ENCODE data around the gene MRPL47.

Gene MRPL47

GRCh38 chr3:179590669-179591068 is 13.8 kb downstream of the MRPL47 start:
- no peak for DNase-seq

GRCh38 chr3:179589143-179589542 is 15.3 kb downstream of the MRPL47 start:
- no peak for DNase-seq

DNA sequence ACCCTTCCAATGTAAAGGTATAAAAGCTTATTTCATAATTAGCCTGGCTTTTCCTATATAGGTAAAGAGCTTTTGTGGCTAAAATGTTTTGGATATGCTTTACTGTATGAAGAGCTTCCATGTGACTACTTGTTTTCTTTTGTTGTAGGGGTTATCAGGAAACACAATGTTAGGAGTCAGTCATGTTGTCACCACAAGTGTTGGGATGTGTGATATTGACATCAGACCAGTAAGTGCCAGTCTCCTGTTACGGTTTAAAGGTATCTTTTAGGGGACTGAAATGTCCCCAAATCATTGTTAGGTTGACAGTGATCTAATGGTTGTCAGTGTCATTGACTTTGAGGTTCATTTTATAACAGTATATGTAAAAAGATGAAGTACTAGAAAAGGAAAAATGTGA is 23.4 kb downstream of the MRPL47 start:
- DNase-seq, result no peak

DNA sequence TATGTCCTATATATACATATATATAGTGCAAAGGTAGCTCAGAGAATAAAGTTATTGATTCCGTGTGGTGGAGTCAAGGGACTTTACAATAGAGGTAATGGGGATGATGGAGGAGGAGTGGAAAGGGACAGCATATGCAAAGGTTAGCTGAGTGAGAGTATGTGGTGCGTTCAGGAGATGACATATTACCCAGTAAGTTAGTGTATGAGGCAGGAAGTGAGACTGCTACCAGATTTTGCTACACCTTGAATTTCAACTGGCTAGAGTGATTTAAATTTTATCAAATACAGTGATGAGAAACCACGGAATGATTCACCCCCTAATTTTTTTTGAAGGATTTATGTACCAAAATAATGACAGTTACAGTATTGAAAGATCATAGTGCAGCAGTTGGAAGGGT is 38.9 kb downstream of the MRPL47 start:
- no peak for DNase-seq

GRCh38 chr3:179563271-179563783 is 41.1 kb downstream of the MRPL47 start:
- DNase-seq, result peak; percentile 62

DNA sequence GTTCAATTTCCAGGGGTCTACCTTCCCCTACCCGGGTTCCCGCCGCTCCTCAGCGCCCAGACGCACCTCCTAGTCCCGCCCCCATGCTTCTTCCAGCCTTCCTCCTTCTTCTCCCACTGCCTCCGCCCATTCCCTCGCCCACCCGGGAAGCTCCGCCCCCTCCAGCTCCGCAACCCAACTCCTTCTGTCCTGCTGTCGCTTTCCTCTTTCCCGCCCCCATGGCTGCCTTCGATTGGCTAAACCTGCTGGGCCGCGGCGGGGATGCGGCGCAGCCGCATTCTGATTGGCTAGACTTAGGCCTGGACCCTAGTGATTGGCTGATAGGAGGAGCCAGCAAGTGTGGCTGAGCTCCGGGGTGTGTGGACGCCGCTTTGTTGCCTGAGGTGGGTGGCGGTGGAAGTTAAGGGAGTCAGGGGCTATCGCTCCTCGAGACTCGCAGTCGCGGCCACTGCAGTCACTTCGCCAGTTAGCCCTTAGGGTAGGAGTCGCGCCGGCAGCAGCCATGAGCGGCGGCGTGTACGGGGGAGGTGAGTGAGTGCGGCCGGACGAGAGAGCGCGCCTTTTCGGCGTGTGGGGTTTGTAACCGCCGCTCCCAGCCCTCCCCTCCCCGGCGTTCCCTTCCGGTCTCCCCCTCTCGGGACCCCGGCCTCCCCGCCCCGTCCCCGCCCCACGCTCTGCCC is 41.7 kb downstream of the MRPL47 start, which contains the start of gene ACTL6A:
Gene ACTL6A, plus strand, starts transcription at position 336 of the 680 bp plus-strand sequence. Its CDS starts 167 bp downstream, at position 503.
- peak; percentile 99 for DNase-seq

DNA sequence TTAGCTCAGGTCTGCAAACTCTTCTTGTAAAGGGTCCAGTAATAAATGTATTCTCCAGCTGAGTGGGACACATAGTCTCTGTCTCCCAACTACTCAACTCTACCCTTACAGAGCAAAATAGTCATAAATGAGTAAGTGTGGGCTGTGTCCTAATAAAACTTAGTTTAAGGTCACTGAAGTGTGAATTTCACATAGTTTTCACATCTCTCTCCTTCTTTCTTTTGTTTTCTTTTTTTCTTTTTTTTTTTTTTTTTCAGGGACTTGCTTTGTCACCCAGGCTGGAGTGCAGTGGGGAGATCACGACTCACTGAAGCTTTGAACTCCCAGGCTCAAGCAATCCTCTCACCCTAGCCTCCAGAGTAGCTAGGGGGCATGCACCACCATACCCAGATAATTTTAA is 43.6 kb downstream of the MRPL47 start:
- DNase-seq, result no peak

DNA sequence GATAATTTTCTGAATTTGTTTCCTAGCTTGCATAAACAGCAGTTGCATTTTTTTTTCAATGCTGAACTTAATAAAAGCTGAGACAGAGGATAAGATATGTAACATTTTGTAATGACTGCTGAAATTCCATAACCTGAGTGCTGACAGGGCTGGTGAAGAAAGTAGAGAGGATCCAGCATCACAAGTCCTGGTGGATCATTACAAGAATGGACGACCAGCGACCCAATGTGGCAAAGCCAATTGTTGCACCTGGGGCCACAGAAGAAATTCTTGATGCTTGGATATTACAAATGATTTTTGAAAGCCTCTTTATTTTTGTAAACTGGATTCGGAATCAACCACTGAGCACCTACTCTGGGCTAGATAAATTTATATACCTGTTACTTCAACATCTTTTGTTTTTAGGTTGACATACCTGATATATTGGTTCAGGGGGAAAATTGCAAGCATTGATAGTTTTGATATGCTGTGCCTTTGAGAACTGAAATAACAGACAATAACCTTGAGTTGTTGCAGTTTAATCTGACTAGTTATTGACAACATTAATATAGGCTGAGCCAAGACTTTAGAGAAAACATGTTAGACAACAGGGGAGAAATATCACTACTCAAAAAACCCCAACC is 45.6 kb downstream of the MRPL47 start:
- peak; percentile 42 to 52 for DNase-seq

GRCh38 chr3:179551349-179552105 is 52.9 kb downstream of the MRPL47 start:
- DNase-seq, result no peak

DNA sequence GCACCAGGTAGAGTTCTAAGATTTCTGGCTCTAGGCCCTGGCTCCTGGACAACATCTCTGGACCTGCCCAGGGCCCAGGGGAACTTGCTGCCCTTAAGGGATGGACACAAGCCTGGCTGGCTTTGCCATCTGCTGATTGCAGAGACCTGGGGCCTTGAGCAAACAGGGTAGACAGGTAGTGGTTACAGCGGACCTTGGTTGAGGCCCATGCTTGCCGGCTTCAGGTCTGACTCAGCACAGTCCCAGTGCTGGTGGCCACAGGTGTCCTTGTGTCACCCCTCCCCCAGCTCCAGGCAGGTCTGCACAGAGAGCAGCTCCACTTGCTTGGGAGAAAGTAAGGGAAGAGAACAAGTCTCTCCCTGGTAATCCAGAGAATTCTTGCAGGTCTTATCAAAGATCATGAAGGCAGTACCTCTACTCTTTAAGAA is 57.6 kb downstream of the MRPL47 start:
- DNase-seq, result no peak

DNA sequence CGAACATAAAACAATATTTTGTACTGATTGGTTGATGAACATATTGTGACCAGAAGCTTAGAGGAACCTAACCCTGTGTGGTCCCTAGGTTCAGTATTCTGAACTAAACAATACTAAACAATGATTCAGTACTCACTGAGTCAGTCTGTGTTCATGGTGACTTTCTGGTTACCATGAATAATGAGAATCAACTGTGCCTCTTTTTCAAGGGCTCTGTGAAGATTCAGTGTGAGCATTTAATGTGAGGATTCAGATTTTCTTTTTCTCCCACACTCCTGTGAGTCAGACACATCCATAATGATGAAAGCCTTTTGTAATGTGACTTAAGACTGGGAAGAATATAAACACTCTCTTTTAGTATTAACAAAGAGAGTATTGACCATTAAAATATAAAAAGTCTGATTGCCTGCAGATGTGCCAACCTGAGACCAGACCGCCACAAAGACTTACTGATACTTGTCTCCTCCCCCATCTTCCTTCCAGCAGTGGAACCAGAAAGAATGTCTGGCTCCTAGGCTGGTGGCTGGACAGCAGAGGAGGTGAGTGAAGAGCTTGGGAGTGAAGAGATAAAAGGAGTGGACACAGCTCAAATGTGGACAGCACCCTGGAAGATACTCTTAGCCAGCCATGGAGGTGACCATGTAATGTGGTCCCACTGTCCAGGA is 59.3 kb downstream of the MRPL47 start:
- DNase-seq, result no peak

GRCh38 chr3:179542375-179542774 is 62.1 kb downstream of the MRPL47 start:
- no peak for DNase-seq

DNA sequence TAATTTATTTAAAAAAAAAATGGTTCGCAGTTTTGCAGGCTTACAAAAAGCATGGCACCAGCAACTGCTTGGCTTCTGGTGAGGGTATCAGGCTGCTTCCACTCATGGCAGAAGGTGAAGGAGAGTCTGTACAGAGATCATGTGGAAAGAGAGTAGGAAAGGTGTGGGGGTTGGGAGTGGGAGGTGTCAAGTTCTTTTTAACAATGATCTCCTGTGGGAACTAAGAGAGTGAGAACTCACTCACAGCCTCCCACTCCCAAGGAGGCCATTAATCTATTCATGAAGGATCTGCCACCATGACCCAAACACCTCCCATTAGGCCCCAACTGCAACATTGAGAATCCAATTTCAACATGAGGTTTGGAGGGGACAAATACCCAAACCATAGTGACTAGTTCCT is 62.8 kb downstream of the MRPL47 start:
- no peak for DNase-seq

DNA sequence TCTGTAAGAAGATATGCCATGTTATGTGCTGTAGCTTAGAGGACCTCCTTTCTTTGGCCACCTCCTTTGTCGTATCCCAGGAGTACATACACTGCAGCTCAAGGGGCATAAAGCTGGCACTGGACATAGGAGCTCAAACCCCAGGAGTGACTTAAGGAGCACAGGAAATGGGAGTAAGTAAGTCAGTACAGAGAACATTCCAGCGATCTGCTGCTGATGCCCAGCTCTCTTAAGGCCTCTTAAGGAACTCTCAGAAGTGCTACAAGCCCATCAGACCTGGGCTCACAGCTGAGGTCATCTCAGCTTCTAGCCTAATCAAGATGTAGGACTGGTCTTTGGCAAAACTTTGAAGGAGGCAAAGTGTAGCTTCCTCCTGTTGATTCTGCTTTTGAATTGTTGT is 63.3 kb downstream of the MRPL47 start:
- DNase-seq, result no peak
